Islet of Langerhans (tissue), 1 donor: ENCODE measurements around the gene ZDHHC6.
"Not testable (repeated sequence)": the region's sequence is repeated elsewhere in the genome, so short reads cannot be mapped to it uniquely, and the experiment has no call there.

Experiments
- FAIRE-seq: peaks from one replicate; lab custom pipeline; 2011; peaks lifted over from hg19 to GRCh38; lab: Jason Lieb, UNC

ZDHHC6 gene

DNA sequence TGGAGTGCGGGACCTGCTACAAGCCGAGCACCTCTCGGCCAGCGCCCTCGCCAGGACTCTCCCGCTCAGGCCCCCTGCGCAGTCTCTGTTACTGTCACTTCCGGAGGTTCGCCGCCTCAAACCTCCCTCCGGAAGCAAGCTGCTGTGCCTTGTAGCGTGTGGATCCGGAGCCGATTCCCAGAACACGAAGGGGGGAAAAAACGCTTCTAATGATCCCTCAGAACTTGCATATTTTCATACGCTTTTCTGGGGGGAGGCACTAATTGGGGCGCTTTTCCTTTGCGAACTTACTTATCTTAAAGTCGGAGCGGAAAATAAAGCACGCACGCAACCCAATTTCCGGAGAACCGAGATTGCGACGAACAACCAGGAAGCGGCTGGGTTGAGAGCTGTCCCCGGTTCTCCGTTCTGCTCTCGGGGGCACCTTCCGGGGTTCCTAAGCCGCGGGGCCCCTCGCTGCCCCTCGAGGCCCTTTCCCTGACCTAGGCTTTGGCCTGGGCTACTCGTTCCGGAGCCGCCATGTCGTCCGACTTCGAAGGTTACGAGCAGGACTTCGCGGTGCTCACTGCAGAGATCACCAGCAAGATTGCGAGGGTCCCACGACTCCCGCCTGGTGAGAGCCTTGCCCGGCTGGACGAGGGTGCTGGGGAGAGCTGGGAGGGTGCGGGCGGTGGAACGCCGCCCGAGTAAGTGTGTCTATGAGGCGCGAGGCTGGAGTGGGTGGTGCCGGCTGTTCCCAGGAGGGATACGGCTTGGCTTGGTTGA lies at the start of gene ZDHHC6, which contains the start of gene VTI1A:
TSS of gene ZDHHC6 (minus strand) at position 60 of the 765 bp plus-strand sequence. CDS start 1,478 bp downstream, outside the sequence.
TSS of gene VTI1A (plus strand) at position 361 of the 765 bp plus-strand sequence. CDS start at position 520, 159 bp downstream.
- no peak for FAIRE-seq

DNA sequence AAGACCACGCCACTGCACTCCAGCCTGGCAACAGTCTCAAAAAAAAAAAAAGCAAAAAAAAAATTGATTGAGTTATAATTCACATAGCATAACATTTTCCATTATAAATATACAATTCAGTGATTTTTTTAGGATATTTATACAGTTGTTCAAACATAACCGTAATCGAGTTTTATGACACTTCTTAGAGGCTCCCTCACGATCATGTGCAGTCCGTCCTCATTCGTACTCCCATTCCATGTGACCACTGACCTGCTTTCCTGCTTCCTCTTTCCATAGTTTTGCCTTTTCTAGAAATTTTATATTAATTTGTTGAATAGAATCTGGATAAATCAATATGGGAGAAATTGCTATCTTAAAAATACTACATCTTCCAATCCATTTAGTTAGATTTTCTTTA lies 46.0 kb upstream of the ZDHHC6 start:
- FAIRE-seq, result no peak

DNA sequence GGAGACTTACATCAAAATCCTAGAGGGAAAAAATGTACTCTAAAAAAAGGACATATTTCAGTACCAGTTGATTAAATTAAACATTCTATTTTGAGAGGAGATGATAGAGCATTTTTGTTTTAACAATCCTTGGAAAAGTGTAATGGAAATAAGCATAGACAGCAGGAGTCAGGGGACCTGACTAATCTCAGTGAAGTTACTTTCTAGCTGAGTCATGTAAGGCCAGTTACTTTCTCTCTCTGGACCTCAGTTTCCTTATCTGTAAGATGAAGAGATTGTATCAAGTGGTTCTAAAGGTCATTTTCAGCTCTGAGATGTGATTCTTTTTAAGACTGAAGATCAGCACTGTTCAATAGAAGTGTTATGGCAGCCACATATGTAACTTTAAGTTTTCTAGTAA lies 44.4 kb upstream of the ZDHHC6 start:
- FAIRE-seq, result no peak

GRCh38 chr10:112490545-112490944 lies 43.8 kb upstream of the ZDHHC6 start:
- no peak for FAIRE-seq

DNA sequence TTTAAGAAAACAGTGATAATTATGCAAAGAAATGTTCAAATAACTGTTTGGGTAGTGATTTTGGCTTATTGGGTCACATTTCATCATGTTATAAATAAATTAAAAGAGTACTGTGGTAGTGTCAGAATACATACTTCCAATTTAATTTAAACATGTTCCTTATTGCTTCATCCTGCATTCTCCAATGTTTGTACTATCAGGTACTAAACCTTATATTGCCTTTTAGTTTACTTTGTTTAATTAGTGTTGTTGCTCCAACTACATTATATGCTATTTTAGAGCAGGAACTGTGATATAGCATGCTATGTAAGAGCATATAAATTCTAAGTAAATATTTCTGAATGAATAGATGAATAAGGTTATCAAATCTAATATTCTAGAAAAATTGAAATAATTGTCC lies 41.2 kb upstream of the ZDHHC6 start:
- no peak for FAIRE-seq

DNA sequence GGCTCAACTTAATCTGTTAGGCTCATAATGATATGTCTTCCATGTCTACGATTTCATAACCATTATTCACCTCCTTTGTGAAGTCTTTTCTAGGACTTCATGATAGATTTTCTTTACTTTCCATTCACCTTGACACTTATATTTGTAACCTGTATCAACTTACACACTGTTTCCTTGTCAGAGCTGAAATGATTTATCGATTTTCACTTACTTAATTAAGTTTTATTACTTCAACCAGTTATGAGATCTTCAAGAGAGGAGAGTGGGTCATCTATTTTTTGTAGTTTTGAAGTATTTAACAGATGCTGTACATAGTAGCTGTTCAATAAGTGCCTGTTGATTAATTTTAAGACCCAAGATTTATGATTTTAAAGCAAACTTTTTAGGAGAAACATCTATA lies 37.7 kb upstream of the ZDHHC6 start:
- FAIRE-seq, result no peak

DNA sequence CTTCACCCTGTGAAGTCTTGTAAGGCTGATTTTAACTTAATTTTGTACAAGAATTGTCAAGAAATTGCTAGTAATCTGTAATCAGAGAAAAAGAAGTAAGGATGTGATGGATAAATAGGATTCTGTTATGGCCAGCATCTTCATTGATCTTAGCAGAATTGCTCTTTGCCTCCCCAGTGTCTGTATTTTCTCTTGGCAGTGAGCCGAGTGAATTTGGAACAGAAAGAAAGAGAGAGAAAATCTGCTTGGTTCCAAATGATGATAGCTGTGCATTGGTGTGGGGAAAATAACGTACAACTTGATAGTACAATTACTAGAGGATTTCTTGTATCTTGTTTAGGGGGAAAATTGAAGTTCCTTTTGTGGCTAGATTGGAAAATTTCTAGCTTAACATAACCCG lies 34.9 kb upstream of the ZDHHC6 start:
- no peak for FAIRE-seq

- FAIRE-seq, result peak; percentile 94
These were observed 29.0 kb upstream of the ZDHHC6 start for GRCh38 chr10:112475575-112476218.

- FAIRE-seq, result peak; percentile 96
These were observed 25.3 kb upstream of the ZDHHC6 start for GRCh38 chr10:112471878-112472487.

DNA sequence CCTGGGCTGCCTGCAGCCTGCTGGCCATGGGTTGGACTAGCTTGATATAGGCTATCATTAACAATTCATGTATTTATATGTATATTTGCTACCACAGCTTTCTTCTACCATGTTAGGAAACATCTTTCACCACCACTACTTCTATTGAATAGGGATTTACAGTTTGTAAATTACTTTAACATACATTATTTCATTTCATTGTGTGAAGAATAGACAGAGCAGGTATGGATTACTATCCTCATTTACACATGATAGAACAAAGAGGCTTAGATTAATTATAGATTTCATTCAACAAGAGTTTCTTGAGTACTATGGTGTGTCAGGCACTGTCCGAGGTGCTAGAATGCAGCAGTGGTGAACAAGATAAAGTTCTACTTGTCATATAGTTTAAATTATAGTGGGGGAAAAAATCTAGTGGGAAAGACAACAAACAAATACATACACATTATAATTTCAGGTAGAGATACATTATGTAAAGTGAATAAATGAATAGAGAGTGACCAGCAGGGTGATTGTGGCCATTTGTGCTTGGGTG lies 20.9 kb upstream of the ZDHHC6 start:
- FAIRE-seq, result no peak

- FAIRE-seq, result no peak
These were observed 20.1 kb upstream of the ZDHHC6 start for GRCh38 chr10:112466802-112467201.

GRCh38 chr10:112465299-112465883 lies 18.7 kb upstream of the ZDHHC6 start:
- no peak for FAIRE-seq

GRCh38 chr10:112464074-112464473 lies 17.4 kb upstream of the ZDHHC6 start:
- FAIRE-seq, result not testable (repeated sequence)

DNA sequence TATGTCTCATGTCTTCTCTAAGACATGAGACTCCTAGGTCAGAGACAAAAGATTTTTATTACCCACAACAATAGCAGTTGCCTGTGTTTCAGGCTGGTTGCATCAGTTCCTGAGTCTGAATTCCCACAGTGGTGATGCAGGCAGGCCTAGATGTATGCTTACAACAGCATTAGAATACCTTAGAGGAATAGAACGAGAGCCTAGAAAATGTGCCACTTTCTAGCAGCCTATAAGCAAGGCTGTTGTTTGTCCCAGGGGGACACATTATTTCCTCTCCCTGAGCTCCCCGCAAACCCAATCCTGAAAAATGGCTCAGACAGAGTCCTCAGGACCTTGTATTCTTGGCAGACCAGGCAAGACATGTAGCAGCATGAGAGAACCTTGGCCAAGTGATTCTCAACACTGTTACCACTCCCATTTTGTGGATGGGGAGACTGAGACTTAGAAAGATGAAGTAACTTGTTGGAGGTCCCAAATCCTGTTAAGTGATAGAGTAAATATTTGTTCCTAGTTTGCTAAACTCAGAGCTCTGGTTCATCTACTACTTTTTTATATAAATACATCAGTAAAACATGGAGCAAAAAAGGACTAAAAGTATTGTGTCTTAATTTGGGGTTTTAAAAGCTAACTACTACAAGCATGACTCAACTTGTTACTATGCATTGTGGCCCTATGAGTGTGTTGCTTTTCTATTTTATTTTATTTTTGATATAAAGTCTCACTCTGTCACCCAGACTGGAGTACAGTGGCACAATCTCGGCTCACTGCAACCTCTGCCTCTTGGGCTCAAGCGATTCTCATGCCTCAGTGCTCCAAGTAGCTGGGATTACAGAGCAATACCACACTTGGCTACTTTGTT lies 14.5 kb upstream of the ZDHHC6 start:
- no peak for FAIRE-seq

- no peak for FAIRE-seq
These were observed 13.7 kb upstream of the ZDHHC6 start for GRCh38 chr10:112460366-112460765.

GRCh38 chr10:112456533-112456932 lies 9.8 kb upstream of the ZDHHC6 start:
- no peak for FAIRE-seq

GRCh38 chr10:112454910-112455779 lies 8.4 kb upstream of the ZDHHC6 start:
- no peak for FAIRE-seq

DNA sequence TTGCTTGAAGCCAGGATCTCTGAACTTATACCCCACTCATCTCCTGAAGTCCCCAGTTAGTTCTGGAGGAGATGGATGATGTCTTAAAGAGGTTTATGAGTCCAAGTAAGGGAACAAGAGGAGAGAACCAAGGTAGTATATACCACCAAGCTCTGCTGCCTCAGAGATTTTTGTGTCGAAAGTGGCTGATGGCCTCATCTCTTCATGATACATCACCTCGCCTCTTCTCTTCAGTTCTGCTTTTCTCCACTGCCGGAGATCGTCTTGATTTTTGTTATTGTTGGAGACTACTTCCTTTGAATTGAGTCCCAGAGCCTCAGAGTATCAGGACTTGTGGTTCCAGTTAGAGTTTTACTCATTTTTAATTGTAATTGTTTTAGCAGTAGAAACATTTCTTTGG lies 2.2 kb upstream of the ZDHHC6 start:
- no peak for FAIRE-seq

DNA sequence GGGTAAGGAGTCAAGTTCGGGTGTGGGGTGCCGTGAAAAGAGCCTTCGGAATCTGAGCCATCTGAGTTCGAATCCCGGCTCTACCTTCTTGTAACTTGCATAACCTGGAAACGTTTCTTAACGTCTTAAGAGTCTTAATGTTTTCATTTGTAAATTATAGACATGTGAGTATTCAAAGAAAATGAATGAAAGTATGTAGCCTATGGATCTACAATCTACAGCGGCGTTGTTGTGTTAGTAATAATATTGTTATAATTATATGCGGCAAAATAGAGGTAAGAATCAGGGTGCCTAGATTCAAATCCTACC lies 860 bp upstream of the ZDHHC6 start:
- FAIRE-seq, result no peak

DNA sequence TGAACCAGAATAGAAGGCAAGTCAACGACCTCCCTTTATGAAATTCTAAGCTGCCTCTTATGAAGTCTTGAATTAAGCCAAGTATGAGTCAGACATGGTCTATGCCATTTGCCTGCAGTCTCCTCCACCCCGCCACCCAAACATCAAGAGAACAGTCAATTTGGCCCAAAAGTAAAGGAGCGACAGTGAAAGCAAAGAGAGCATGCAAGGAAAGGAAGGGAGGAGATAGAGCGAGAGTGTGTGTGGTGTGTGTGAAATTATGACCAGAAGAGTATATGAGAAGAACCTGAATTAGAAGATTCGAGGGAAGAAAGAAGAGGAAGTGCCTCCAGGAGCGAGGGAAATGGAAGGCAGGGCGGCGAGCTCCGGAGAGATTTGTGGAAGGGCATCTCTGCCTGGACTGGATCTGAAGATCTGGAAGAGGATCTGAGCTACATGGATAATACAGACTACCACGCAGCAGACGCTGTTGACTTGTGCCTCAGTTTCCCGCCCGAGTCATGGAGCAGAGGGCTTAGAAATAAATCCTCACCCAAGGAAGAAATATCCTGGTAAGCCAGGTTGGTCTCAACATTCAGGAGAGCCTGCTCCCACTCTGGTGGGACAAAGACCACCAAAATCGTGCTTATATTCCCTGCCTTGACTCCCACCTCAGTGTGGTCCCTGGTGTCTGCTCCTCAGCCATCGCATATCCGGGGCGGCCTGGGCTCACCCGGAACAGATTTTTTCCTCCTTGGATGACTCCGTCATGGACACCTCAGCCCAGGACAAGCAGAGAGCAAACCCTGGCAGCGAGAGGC lies 459 bp downstream of the ZDHHC6 start:
- no peak for FAIRE-seq
